ENCODE data around the gene TOM1L1. TPM values are rescaled to one million over a fixed set of nuclear protein-coding genes. Genes with fewer than 3 reads are reported as not detected.

TOM1L1 gene
- total and polyA plus RNA-seq, 2 of the 8 experiments (the other 6 are each of a cell fraction or from before 2014, with no cell fraction given): 47.0 to 60.8 TPM

DNA sequence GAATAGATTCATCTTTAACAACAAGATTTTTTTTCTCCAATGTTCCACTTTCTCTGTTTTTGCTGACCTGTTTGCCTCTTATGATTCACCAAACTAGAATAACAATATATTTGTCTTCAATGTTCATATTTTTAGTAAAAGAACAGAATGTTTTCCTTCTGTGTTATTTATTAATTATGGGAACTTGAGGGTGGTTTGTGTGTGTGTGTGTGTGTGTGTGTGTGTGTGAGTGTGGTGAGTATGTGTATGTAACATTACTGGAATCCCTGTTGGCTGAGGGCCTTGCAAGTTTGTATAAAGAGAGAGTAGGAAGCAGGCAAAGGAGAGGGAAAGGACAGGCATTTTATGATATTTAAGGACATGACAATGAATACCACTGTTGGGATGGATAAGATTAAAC, 81.7 kb downstream of the TOM1L1 start (continued):
- TF ChIP-seq, protein P1, sequence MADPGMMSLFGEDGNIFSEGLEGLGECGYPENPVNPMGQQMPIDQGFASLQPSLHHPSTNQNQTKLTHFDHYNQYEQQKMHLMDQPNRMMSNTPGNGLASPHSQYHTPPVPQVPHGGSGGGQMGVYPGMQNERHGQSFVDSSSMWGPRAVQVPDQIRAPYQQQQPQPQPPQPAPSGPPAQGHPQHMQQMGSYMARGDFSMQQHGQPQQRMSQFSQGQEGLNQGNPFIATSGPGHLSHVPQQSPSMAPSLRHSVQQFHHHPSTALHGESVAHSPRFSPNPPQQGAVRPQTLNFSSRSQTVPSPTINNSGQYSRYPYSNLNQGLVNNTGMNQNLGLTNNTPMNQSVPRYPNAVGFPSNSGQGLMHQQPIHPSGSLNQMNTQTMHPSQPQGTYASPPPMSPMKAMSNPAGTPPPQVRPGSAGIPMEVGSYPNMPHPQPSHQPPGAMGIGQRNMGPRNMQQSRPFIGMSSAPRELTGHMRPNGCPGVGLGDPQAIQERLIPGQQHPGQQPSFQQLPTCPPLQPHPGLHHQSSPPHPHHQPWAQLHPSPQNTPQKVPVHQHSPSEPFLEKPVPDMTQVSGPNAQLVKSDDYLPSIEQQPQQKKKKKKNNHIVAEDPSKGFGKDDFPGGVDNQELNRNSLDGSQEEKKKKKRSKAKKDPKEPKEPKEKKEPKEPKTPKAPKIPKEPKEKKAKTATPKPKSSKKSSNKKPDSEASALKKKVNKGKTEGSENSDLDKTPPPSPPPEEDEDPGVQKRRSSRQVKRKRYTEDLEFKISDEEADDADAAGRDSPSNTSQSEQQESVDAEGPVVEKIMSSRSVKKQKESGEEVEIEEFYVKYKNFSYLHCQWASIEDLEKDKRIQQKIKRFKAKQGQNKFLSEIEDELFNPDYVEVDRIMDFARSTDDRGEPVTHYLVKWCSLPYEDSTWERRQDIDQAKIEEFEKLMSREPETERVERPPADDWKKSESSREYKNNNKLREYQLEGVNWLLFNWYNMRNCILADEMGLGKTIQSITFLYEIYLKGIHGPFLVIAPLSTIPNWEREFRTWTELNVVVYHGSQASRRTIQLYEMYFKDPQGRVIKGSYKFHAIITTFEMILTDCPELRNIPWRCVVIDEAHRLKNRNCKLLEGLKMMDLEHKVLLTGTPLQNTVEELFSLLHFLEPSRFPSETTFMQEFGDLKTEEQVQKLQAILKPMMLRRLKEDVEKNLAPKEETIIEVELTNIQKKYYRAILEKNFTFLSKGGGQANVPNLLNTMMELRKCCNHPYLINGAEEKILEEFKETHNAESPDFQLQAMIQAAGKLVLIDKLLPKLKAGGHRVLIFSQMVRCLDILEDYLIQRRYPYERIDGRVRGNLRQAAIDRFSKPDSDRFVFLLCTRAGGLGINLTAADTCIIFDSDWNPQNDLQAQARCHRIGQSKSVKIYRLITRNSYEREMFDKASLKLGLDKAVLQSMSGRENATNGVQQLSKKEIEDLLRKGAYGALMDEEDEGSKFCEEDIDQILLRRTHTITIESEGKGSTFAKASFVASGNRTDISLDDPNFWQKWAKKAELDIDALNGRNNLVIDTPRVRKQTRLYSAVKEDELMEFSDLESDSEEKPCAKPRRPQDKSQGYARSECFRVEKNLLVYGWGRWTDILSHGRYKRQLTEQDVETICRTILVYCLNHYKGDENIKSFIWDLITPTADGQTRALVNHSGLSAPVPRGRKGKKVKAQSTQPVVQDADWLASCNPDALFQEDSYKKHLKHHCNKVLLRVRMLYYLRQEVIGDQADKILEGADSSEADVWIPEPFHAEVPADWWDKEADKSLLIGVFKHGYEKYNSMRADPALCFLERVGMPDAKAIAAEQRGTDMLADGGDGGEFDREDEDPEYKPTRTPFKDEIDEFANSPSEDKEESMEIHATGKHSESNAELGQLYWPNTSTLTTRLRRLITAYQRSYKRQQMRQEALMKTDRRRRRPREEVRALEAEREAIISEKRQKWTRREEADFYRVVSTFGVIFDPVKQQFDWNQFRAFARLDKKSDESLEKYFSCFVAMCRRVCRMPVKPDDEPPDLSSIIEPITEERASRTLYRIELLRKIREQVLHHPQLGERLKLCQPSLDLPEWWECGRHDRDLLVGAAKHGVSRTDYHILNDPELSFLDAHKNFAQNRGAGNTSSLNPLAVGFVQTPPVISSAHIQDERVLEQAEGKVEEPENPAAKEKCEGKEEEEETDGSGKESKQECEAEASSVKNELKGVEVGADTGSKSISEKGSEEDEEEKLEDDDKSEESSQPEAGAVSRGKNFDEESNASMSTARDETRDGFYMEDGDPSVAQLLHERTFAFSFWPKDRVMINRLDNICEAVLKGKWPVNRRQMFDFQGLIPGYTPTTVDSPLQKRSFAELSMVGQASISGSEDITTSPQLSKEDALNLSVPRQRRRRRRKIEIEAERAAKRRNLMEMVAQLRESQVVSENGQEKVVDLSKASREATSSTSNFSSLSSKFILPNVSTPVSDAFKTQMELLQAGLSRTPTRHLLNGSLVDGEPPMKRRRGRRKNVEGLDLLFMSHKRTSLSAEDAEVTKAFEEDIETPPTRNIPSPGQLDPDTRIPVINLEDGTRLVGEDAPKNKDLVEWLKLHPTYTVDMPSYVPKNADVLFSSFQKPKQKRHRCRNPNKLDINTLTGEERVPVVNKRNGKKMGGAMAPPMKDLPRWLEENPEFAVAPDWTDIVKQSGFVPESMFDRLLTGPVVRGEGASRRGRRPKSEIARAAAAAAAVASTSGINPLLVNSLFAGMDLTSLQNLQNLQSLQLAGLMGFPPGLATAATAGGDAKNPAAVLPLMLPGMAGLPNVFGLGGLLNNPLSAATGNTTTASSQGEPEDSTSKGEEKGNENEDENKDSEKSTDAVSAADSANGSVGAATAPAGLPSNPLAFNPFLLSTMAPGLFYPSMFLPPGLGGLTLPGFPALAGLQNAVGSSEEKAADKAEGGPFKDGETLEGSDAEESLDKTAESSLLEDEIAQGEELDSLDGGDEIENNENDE (IDR thresholded peaks at IDR 0.05; ENCODE audit: insufficient replicate concordance, low read length): no peak
- TF ChIP-seq EGR1 (IDR thresholded peaks at IDR 0.05; ENCODE audit: borderline replicate concordance, low read depth, low read length) (no peak), TCF12 (IDR thresholded peaks at IDR 0.05; ENCODE audit: low read depth, low read length) (no peak), ASH2L (IDR thresholded peaks at IDR 0.05; ENCODE audit: low read length) (no peak), SUZ12 (IDR thresholded peaks at IDR 0.05; ENCODE audit: low read length) (no peak), YY1 (IDR thresholded peaks at IDR 0.05; ENCODE audit: low read depth, low read length) (no peak), NRF1 (IDR thresholded peaks at IDR 0.05; ENCODE audit: low read depth, low read length) (no peak), SP2 (IDR thresholded peaks at IDR 0.05; ENCODE audit: low read length) (no peak), PHF8 (conservative IDR thresholded peaks at IDR 0.05; ENCODE audit: low read depth, low read length) (no peak)
- TF ChIP-seq, protein P2, sequence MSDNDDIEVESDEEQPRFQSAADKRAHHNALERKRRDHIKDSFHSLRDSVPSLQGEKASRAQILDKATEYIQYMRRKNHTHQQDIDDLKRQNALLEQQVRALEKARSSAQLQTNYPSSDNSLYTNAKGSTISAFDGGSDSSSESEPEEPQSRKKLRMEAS (IDR thresholded peaks at IDR 0.05): no peak
- TF ChIP-seq, protein P3, sequence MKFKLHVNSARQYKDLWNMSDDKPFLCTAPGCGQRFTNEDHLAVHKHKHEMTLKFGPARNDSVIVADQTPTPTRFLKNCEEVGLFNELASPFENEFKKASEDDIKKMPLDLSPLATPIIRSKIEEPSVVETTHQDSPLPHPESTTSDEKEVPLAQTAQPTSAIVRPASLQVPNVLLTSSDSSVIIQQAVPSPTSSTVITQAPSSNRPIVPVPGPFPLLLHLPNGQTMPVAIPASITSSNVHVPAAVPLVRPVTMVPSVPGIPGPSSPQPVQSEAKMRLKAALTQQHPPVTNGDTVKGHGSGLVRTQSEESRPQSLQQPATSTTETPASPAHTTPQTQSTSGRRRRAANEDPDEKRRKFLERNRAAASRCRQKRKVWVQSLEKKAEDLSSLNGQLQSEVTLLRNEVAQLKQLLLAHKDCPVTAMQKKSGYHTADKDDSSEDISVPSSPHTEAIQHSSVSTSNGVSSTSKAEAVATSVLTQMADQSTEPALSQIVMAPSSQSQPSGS (IDR thresholded peaks at IDR 0.05; ENCODE audit: low read length): no peak
